Measurements from ENCODE around the gene BCL2A1.

GRCh38 chr15:80020731-80021130 is 49.7 kb upstream of the BCL2A1 start:
- no peak for TF ChIP-seq CTCF (IDR thresholded peaks at IDR 0.05)
- no peak for TF ChIP-seq EZH2 (IDR thresholded peaks at IDR 0.05; ENCODE audit: borderline replicate concordance, insufficient read depth, low read depth, low read length, poor library complexity, severe bottlenecking)

Data from B cell (primary cell).